ENCODE data around the gene SELPLG. TPM values are rescaled to one million over a fixed set of nuclear protein-coding genes. Genes with fewer than 3 reads are reported as not detected.

The SELPLG gene
- polyA plus RNA-seq, 5 donors: 3.3 to 4.9 (median 4.0) TPM

DNA sequence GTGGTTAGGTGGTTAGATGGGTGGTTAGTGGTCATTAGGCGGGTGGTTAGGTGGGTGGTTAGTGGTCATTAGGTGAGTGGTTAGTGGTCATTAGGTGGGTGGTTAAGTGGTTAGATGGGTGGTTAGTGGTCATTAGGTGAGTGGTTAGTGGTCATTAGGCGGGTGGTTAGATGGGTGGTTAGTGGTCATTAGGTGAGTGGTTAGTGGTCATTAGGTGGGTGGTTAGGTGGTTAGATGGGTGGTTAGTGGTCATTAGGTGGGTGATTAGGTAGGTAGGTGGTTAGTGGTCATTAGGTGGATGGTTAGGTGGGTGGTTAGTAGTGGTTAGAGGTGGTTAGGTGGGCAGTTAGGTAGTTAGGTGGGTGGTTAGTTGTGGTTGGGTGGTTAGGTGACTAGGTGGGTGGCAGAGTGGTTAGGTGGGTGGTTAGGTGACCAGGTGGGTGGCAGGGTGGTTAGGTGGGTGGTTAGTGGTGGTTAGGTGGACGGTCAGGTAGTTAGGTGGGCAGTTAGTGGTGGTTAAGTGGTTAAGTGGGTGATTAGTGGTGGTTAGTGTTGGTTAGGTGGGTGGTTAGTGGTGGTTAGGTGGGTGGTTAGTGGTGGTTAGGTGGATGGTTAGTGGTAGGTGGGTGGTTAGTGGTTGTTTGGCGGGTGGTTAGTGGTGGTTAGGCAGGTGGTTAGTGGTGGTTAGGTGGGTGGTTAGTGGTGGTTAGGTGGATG is 27.8 kb downstream of the SELPLG start:
- DNase-seq: no peak

DNA sequence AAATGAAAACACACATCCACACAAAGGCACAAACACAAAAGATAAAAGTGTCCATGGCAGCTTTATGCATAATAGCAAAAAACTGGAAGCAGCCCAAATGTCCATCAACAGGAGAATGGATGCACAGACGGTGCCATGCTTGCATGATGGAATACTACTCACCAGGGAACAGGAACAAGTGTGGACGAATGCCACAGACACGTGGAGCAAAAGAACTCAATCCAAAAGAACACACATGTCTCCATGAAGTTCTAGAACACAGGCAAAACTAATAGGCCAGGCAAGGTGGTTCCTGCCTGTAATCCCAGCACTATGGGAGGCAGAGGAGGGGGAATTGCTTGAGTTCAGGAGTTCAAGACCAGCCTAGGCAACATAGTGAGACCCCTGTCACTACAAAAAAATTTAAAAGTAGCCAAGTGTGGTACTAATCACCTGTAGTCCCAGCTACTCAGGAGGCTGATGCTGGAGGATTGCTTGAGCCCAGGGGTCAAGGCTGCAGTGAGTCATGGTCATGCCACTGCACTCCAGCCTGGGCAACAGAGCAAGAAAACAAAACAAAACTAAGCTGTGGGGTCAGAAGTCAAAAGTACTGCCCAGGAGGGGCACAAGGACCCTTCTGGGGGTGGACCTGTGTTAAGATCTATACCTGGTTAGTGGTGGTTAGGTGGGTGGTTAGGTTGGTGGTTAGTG is 28.5 kb downstream of the SELPLG start:
- DNase-seq: no peak

DNA sequence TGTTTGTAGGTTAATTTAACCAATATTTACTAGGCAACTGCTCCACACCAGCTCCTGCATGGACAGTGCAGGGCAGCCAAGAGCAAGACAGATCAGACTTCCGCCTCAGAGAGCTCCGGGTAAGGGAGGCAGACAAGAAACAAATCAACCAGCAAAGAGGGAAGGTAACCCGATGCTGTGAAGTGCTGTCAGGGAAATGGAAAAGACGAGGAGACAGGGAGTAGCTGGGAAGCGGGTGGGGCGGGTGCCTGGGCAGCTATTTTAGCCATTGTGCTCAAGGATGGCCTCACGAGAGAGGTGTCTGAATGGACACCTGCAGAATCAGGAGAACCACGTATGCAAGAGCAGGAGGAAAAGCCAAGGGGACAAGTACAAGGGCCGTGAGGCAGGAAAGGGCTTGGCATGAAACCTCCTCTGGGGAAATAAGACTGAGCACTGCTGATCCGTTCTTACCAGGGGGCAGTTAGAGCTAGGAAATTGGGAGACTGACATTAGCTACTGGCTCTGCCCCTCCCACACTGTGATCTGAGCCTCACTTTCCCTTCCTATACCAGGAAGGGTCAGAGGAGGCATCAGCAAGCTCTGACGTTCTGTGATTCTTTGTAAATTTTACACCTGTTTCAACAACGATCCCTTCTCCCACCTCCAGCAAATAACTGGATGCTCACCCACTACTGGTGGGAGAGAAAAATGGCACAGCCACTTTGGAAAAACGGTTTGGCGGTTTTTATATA is 29.3 kb downstream of the SELPLG start:
- no peak for DNase-seq

DNA sequence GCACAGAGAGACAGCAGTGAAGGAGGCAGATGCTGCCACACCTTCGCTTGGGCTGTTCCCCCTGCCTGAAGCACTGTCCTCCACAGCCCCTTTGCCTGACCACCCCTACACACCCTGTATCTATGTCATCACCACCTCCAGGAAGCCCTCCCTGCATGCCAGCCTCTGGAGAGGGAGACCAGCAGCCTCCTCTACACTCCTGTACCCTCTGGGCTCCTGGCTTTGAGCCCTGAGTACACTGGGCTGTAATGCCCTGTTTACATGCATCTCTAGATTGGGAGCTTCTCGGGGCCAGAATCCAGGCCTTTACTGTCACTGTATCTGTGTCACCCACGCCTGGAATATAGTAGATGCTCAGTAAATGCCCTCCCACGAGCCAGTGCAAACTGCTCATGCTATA is 30.0 kb downstream of the SELPLG start:
- DNase-seq: no peak

DNA sequence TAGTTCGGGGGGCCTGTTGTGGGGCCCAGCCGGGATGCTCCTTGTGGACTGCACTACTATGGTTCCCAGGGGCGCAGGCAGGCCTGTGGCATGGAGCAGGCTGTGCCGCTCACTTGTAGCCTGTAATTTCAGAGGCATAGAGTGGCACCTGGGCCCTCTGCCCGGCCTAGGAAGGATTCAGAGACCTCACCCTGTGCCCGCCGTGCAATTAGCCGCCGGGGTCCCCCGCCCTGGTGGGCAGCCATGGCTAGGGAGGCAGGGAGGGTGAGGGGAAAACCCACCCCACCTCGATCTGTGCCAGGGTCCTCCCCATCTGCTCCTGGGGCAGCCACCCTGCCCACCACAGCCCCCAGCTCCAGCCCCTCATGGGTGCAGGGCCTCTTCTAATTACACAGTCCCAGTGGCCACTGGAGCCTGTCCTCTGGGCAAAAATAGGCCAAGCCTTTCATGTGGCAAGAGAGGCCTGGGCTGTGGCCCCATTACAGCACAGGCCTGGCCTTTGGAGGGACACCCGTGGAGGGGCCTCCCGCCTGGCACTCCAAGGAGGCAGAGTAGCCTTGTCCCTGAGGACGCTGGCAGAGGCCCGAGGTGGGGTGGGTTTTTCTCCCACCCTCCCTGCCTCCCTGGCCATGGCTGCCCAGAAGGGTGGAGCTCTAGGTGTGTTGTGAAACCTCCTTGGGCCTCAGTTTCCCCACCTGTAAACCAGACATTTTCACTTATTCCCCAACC is 30.6 kb downstream of the SELPLG start:
- no peak for DNase-seq

DNA sequence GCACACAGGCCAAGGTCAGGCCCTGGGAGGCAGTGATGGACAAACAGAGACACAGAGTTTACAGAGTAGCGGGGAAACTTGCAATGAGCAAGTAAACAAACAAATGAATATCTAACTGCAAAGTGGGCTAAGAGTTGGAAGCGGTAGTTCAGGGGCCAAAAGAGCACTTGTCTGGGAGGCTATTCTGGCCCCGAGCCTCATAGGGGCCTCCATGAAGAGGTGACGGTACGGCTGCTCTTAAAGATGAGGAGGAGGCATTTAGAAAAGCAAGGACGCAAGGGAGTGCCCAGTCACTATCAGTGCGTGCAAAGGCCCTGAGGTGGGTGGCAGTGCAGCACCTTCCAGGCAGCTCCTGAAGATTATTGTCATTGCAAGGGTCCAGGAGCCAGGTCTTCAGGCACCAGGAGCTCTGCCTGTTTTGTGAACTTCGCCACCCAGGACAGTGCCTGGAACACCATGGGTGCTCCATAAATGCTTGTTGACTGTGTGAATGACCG is 31.4 kb downstream of the SELPLG start:
- DNase-seq: no peak

DNA sequence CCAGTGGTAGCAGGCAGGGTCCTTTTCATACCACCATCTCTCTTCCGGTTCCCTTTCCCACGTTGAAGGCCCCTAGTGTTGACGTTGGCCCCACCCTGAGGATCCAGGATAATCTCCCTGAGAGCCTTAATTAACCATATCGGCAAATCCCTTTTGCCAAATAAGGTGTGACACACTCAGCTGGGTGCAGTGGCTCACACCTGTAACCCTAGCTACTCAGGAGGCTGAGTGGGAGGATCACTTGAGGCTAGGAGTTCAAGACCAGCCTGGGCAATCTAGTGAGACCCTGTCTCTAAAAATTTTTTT is 33.0 kb downstream of the SELPLG start:
- no peak for DNase-seq

DNA sequence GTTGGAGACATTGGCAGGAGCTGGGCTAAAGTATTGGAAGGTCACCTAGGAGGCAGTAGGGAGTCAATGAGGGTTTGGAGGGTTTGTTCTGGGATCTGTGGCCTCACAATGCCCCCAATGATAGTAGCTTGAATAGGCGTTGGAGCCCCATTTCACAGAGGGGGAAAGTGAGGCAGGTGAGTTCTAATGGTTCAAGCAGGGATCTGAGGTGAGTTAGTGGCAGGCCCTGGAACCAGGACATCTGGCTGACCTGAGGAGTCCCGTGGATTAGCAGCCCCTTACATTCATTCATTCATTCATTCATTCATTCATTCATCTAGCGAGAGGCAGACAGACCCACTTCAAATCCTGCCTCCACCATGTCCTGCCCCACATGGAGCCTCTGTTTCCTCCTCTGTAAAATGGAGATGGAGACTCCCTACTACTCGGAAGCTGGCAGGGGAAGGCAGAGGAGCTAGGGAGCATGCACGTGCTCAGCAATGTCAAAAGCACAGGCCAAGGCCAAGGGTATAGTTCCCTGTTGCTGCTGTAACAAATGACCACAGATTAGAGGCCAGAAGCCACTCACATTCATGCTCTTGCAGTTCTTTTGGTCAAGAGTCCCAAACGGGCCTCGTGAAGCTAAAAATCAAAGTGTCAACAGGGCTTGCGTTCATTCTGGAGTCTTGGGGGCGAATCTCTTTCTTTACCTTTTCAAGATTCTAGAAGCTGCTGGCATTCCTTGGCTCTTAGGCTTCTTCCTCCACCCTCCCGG is 33.6 kb downstream of the SELPLG start:
- DNase-seq: no peak

DNA sequence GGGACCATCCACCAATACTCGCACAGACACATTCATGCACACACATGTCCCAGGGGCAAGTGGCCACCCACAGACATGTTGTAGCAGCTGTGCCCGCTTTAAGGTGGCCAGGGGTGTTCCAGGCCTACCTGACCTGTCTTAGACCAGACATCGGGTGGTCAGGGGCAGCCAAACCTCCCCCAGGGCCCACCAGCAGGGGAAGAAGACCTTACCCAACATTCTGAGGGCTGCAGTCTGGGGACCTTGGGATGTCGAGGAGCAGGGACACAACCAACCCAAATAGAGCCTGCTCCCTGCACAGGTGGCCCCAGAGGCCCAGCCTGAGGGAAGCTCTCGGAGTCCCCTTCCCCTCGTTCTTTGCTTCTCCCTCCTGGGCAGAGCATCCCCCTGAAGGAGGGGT is 34.2 kb downstream of the SELPLG start:
- DNase-seq: no peak

DNA sequence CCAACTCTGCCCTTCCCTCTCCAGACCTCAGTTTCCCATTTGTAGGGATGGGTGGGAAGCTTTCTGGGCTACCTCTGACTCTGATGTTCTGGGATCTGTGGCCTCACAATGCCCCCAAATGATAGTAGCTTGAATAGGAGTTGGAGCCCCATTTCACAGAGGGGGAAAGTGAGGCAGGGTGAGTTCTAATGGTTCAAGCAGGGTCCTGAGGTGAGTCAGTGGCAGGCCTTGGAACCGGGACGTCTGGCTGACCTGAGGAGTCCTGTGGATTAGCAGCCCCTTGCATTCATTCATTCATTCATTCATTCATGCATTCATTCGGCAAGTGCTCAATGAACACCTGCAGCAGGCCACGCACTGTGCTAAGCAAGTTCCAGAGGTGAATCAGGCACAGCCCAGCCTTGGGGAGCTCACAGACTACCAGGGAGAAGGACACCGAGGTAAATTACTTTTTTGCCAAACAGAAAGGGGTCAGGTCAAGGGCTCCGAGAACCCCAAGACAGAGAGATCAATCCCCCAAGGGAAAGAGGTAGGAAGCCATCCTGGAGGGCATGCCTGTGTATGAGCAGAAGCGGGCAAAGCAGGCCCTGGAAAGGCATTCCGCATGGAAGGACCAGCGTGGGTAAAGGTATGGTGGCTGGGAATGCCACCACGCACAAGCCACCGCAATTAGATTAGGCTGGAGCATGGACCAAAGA is 35.0 kb downstream of the SELPLG start:
- no peak for DNase-seq

DNA sequence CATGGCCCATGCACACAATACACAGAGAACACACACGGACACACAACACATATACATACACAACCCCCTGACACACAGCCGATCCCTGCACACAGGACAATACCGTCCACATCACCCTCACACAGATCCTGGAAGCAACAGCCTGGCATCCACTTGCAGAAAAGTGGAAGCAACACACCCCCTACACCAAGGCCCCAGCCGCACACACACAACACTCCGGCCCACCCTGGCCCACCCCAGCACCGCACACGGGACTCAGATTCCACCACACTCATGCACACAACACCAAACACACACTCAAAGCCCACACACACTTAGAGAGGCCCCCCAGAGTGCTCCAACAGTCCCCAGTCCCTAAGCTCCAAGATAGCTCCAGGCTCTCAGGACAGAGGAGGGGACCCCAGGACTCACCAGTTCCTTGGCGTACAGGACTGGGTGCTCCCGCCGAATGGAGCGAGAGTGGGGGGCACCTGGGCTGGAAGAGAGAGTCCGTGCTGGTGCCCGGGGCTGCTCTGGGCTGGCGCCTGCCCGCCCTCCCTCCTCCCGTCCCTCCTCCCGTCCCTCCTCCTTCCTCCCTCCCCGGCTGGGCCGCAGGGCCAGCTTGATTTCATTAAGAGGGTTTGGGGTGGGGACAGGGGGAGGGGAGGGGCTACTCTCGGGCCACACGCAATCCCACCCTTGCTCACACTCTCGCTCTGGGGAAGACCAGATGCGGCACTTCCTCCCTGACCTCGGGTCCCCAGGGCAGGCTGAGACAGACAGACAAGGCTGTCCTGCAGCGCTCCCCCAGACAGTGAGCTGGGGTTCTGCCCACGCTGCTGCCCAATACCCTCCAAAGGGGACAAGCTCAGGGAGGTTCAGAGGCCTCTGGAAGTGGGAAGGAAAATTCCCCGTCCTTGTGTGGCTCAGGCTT is 35.9 kb downstream of the SELPLG start, which contains the start of gene TMEM119:
TSS of gene TMEM119 (minus strand) at position 526 of the 913 bp plus-strand sequence. CDS start 5,701 bp downstream, outside the sequence.
- DNase-seq: peak; percentile 75 to 85

DNA sequence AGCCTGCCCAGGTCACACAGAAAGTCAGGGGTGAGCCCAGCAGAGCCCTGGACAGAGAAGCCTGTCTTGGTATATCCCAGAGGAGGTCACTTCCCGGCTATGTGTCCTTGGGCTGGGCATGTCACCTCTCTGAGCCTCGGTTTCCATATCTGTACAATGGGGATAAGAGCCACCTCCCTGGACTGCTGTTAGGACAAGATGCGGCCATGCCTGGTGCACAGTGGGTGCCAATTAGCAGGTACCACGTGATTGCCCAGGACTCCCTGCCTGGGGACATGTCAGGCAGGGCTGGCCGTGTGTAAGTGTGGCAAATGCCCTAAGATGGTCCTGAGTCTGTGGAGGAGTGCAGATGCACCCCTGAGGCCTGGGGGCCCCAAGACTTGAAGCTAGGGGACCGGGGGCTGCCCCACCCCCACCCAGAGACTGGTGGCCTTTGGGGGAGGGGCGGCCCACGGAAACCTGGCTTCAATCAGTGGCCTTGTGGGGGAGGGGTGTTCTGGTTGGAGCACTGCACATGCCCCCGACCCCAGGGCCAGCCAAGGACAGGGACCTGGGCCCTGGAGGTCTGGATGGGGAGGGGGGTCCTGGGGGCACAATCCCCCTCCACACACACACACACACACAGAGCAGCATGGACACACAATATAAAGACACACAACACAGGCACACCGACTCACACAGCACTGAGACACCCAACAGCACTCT is 36.7 kb downstream of the SELPLG start:
- DNase-seq: no peak

DNA sequence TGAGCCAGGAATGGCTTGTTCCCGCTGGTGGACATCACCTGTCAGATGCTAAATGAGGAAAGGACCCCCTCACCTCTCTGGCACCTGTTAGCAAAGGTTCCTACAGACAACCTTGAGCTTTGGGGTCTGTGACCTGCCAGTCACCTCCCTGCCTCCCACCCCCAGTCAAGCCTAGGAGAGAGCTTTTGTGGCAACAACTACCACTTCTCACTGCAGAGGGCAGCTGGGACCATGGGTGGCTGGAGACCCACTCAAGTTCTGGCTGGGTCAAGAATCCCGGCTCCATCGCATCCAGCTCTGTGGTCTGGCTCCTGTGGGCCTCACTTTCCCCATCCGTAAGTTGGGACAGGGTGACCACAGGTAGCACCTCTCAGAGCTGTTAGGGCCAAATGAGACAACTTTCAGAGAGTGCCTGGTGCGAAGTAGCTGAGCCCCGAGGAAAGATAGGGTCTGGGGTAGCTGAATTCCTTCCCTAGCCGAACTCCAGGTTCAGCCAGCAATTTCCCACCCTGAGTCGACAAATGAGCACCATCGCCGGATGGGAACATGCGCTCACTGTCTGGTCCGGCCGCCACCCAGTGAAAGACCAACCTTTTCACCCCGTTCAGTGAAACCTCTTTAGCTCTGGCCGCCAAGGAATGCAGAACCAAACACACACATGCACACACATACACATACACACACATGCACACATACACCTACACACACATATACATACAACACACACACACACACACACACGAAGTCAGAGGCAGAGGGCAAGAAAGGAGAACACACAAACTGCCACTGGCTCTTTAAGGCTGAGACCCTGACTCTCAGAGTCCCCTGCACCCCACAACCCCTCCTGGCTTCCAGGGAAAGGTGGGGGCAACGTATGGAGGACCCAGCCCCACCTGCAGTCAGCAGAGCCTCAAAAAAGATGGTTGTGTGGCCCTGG is 37.7 kb downstream of the SELPLG start:
- no peak for DNase-seq

DNA sequence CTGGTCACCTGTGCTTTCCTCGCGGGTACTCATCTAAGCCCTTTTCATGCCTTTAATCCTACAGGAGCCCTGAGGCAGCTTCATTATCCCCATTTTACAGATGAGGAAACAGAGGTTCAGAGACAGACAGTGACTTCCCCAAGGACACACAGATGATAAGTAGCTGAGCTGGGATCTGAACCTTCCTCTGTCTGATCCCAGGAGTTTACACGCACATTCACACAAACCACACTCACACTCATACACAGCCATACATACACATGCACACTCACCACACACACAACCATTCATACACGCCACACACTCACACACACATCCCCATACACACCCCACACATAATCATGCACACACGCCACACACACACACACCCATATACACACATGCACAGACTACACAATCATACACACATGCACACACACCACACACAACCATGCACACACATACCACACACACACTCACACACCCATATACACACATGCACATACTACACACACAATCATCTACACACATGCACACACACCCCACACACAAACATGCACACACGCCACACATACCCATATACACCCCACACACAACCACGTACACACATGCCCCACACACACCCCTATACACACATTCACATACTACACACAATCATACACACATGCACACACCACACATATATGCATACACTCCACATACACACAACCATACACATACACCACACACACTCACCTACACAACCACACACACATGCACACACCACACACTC is 38.6 kb downstream of the SELPLG start:
- DNase-seq: no peak

DNA sequence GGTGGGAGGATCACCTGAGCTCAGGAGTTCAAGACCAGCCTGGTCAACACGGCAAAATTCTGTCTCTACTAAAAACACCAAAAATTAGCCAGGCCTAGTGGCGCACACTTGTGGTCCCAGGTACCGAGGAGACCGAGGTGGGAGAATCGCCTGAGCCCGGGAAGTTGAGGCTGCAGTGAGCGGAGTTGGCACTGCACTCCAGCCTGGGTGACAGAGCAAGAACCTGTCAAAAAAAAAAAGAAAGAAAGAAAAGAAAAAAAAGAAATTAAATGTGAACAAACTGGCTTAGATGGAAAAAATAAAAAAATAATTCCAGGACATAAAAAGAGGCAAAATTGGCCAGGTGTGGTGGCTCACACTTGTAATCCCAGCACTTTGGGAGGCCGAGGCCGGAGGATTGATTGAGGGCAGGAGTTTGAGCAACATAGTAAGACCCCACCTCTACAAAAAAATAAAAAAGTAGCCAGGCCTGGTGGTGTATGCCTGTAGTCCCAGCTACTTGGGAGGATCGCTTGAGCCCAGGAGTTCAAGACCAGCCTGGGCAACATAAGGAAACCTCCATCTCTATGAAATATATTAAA is 39.3 kb downstream of the SELPLG start:
- no peak for DNase-seq
